HG03135 (cell line): ENCODE measurements around the gene SERPINB13.
"Not testable (repeated sequence)": the region's sequence is repeated elsewhere in the genome, so short reads cannot be mapped to it uniquely, and the experiment has no call there.

Source experiments
- ATAC-seq: cut with Tn5 transposase; IDR thresholded peaks from one replicate; pipeline ENCODE4 v1.9.1; 2021; ENCODE audit warnings: mild to moderate bottlenecking, moderate library complexity; ENCODE audit not compliant: unreplicated experiment

Gene SERPINB13

GRCh38 chr18:63644694-63645093 is 57.6 kb downstream of the SERPINB13 start:
- ATAC-seq = not testable (repeated sequence)

GRCh38 chr18:63646936-63647335 is 59.8 kb downstream of the SERPINB13 start:
- no peak for ATAC-seq

GRCh38 chr18:63648241-63648640 is 61.1 kb downstream of the SERPINB13 start:
- no peak for ATAC-seq
